Liver (tissue), 9 donors: ENCODE data around the gene TMEM218. TPM values are rescaled to one million over a fixed set of nuclear protein-coding genes. Genes with fewer than 3 reads are reported as not detected.

Experiments
- DNase-seq: peaks from one replicate; pipeline ENCODE4 v3.0.0-alpha.2; 2017; ENCODE audit warnings: low spot score
- H3K27ac ChIP-seq, 2 donors: one replicate each; pipeline ENCODE4 v1.7.0; 2013; ENCODE audit warnings: inconsistent platforms in 2 of 2, low read length in 2 of 2, control low read depth in 1 of 2, low read depth in 1 of 2, mild to moderate bottlenecking in 1 of 2
- H3K27me3 ChIP-seq, 4 donors: one replicate each; pipeline versions ENCODE4 v1.6.1 to v1.7.0; 2013; ENCODE audit warnings: low read length in 3 of 4, inconsistent platforms in 1 of 4, mild to moderate bottlenecking in 1 of 4, moderate library complexity in 1 of 4; ENCODE audit not compliant: control insufficient read depth in 4 of 4, insufficient read depth in 4 of 4
- H3K36me3 ChIP-seq, 4 donors: one replicate each; pipeline versions ENCODE4 v1.6.1 to v1.7.0; 2013; ENCODE audit warnings: low read length in 3 of 4, mild to moderate bottlenecking in 3 of 4, low read depth in 1 of 4, moderate library complexity in 1 of 4; ENCODE audit not compliant: control insufficient read depth in 4 of 4, insufficient read depth in 3 of 4
- H3K4me1 ChIP-seq, 4 donors: one replicate each; pipeline versions ENCODE4 v1.6.1 to v1.7.0; 2013; ENCODE audit warnings: low read length in 3 of 4, mild to moderate bottlenecking in 3 of 4, moderate library complexity in 1 of 4; ENCODE audit not compliant: control insufficient read depth in 4 of 4, insufficient read depth in 4 of 4
- H3K4me3 ChIP-seq, 3 donors: one replicate each; pipeline versions ENCODE4 v1.6.1 to v1.7.0; 2013; ENCODE audit warnings: low read length in 3 of 3, control low read depth in 1 of 3, low read depth in 1 of 3, mild to moderate bottlenecking in 1 of 3
- H3K9ac ChIP-seq, 2 donors: one replicate each; pipeline ENCODE4 v1.7.0; 2013; ENCODE audit warnings: low read length in 2 of 2, mild to moderate bottlenecking in 2 of 2, moderate library complexity in 2 of 2, control low read depth in 1 of 2, low read depth in 1 of 2
- H3K9me3 ChIP-seq, 4 donors: one replicate each; pipeline versions ENCODE4 v1.6.1 to v1.7.0; 2013; ENCODE audit warnings: low read length in 3 of 4; ENCODE audit not compliant: control insufficient read depth in 4 of 4
- EGR1 ChIP-seq, 2 donors: IDR thresholded peaks; 2 replicates each; pipeline ENCODE4 v1.6.1; 2016 to 2018; ENCODE audit warnings: antibody characterized with exemption in 2 of 2, low read depth in 2 of 2
- FOXA1 ChIP-seq: IDR thresholded peaks from 2 replicates; pipeline ENCODE4 v1.6.1; 2016; ENCODE audit warnings: antibody characterized with exemption
- FOXA2 ChIP-seq: IDR thresholded peaks from 2 replicates; pipeline ENCODE4 v1.6.1; 2016; ENCODE audit warnings: antibody characterized with exemption
- GABPA ChIP-seq, 2 donors: IDR thresholded peaks in 1 of 2; conservative IDR thresholded peaks in 1 of 2; 2 replicates each; pipeline ENCODE4 v1.6.1; 2016; ENCODE audit warnings: antibody characterized with exemption in 2 of 2, mild to moderate bottlenecking in 1 of 2, moderate library complexity in 1 of 2
- HNF4A ChIP-seq, 2 donors: conservative IDR thresholded peaks; 2 replicates each; pipeline ENCODE4 v1.6.1; 2016; ENCODE audit warnings: antibody characterized with exemption in 2 of 2, mild to moderate bottlenecking in 2 of 2
- HNF4G ChIP-seq: IDR thresholded peaks from 2 replicates; pipeline ENCODE4 v1.6.1; 2016; ENCODE audit warnings: antibody characterized with exemption
- JUND ChIP-seq, 2 donors: IDR thresholded peaks; 2 replicates each; pipeline ENCODE4 v1.6.1; 2016; ENCODE audit warnings: antibody characterized with exemption in 2 of 2
- NR2F2 ChIP-seq: IDR thresholded peaks from 2 replicates; pipeline ENCODE4 v1.6.1; 2016; ENCODE audit warnings: antibody characterized with exemption
- RAD21 ChIP-seq, 2 donors: IDR thresholded peaks; 2 replicates each; pipeline ENCODE4 v1.6.1; 2016; ENCODE audit warnings: antibody characterized with exemption in 2 of 2, mild to moderate bottlenecking in 2 of 2
- RXRA ChIP-seq, 2 donors: IDR thresholded peaks; 2 replicates each; pipeline ENCODE4 v1.6.1; 2017 to 2018; ENCODE audit warnings: antibody characterized with exemption in 2 of 2, mild to moderate bottlenecking in 1 of 2
- SP1 ChIP-seq: IDR thresholded peaks from 2 replicates; pipeline ENCODE4 v1.6.1; 2018; ENCODE audit warnings: antibody characterized with exemption, mild to moderate bottlenecking
- TAF1 ChIP-seq: conservative IDR thresholded peaks from 2 replicates; pipeline ENCODE4 v1.6.1; 2016; ENCODE audit warnings: antibody characterized with exemption, mild to moderate bottlenecking
- YY1 ChIP-seq: IDR thresholded peaks from 2 replicates; pipeline ENCODE4 v1.6.1; 2016; ENCODE audit warnings: antibody characterized with exemption, mild to moderate bottlenecking
- WGBS: extraction: QIAGEN DNeasy Blood & Tissue Kit; methylation state at CpG from one replicate; pipeline ENCODE4 v1.1.7; 2013; 5-methylcytosine and 5-hydroxymethylcytosine counted together
- polyA plus RNA-seq, 2 donors: library from polyadenylated mRNA; stranded (reverse) in 1 of 2; unstranded in 1 of 2; fragments of 200-250 nt in 1 of 2; fragments of >200 nt in 1 of 2; fragmentation: Nextera tagmentation in 1 of 2; extraction: Ambion mirVana in 1 of 2; gene quantifications; one replicate each; pipeline versions ENCODE4 v1.2.1 to v1.2.3, GENCODE V29; 2013 to 2015
- total RNA-seq, 2 donors: library from RNA; depleted of rRNA; stranded (reverse); fragments of >200 nt; gene quantifications; one replicate each; pipeline ENCODE4 v1.2.3, GENCODE V29; 2014
- TF ChIP-seq, protein P1 (sequence below): IDR thresholded peaks from 2 replicates; pipeline ENCODE4 v1.6.1; 2016; ENCODE audit warnings: antibody characterized with exemption
- TF ChIP-seq, protein P2 (sequence below): IDR thresholded peaks from 2 replicates; pipeline ENCODE4 v1.6.1; 2016; ENCODE audit warnings: antibody characterized with exemption
- TF ChIP-seq, protein P3 (sequence below): fragments of 150-350 bp; IDR thresholded peaks from 2 replicates; pipeline ENCODE4 v1.5.1; 2017; ENCODE audit warnings: improper control_type of control experiment, low read depth, low read length; ENCODE audit not compliant: missing input control
- TF ChIP-seq, protein P4 (sequence below): IDR thresholded peaks from 2 replicates; pipeline ENCODE4 v1.6.1; 2016; ENCODE audit warnings: antibody characterized with exemption
- donor health status: healthy.
- donor health status: healthy.
- donor health status: healthy.
- donor health status: healthy.
- donor health status: healthy.

TMEM218 gene
- total and polyA plus RNA-seq, 4 donors: 11.1 to 16.4 (median 14.1) TPM

DNA sequence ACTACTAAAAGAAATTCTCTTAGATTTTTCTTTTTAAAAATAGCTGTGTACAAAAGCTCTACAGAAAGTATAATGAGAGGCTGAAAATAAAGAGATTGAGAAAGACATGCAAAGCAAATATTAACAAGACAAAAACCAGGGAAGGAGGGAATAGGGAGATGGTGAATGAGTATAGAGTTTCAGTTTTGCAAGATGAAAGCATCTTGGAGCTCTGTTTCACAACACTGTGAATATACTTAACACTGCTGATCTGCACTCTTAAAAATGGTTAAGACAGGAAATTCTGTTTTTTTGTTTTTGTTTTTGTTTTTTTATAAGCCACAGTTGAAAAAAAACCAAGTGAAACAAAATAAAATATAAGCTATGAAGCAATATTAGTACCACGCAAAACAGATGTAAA lies 5.5 kb downstream of the TMEM218 start:
- peaks cover 0 to under 1% (median 0%) of the 10 kb centered on the region in 4 donors for H3K36me3 ChIP-seq
- no peak overlapping the region for H3K9ac ChIP-seq
- no peak for TF ChIP-seq FOXA1
- TF ChIP-seq YY1: no peak
- TF ChIP-seq, protein P1, sequence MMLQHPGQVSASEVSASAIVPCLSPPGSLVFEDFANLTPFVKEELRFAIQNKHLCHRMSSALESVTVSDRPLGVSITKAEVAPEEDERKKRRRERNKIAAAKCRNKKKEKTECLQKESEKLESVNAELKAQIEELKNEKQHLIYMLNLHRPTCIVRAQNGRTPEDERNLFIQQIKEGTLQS: no peak
- TF ChIP-seq HNF4G: no peak
- TF ChIP-seq SP1: no peak
- no peak for TF ChIP-seq FOXA2
- no peak for TF ChIP-seq RXRA (IDR thresholded peaks at IDR 0.05)
- 63% methylated on average over 1 of the region's 1 CpG for WGBS
- H3K27ac ChIP-seq: no peak overlapping the region
- H3K4me3 ChIP-seq: no peak overlapping the region
- DNase-seq: no peak
- no peaks in the 10 kb centered on the region for H3K27me3 ChIP-seq
- H3K4me1 ChIP-seq: peaks cover 0 to 7% (median 6%) of the 10 kb centered on the region in 4 donors
- H3K9me3 ChIP-seq: no peaks in the 10 kb centered on the region

DNA sequence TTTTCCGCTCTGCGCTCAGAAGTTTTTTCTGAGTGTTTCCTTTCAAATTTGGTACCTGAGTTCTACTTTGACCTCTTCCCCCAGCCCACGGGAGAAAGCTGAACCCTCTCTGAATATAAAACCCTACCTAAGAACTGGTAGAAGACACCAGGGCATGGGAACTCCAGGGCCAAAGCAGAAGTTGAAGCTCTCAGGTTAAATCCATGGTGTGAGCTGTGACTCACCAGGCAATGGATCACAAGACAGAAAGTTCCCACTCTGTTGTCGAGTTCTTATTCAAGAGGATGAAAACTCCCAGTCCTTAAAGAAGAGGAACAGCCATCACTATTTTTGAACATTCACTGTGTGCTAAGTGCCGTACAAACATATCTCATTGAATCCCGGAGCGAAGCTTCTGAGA lies 8.9 kb downstream of the TMEM218 start:
- DNase-seq: no peak
- H3K9ac ChIP-seq: no peak overlapping the region
- H3K4me1 ChIP-seq: no peaks in the 10 kb centered on the region
- 94% methylated on average over 7 of the region's 7 CpGs for WGBS
- H3K27ac ChIP-seq: no peak overlapping the region
- H3K4me3 ChIP-seq: no peak overlapping the region
- TF ChIP-seq, protein P2, sequence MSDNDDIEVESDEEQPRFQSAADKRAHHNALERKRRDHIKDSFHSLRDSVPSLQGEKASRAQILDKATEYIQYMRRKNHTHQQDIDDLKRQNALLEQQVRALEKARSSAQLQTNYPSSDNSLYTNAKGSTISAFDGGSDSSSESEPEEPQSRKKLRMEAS: no peak
- TF ChIP-seq NR2F2 (no peak), RXRA (IDR thresholded peaks at IDR 0.05) (no peak), EGR1 (IDR thresholded peaks at IDR 0.05; ENCODE audit: low read depth in 2 of 2) (no peak), TAF1 (no peak), HNF4A (conservative IDR thresholded peaks at IDR 0.05) (no peak), GABPA (IDR thresholded peaks at IDR 0.05 in 1 of 2, conservative IDR thresholded peaks at IDR 0.05 in 1 of 2) (no peak), JUND (IDR thresholded peaks at IDR 0.05) (no peak), RAD21 (IDR thresholded peaks at IDR 0.05) (no peak)
- TF ChIP-seq, protein P1: no peak
- TF ChIP-seq, protein P3, sequence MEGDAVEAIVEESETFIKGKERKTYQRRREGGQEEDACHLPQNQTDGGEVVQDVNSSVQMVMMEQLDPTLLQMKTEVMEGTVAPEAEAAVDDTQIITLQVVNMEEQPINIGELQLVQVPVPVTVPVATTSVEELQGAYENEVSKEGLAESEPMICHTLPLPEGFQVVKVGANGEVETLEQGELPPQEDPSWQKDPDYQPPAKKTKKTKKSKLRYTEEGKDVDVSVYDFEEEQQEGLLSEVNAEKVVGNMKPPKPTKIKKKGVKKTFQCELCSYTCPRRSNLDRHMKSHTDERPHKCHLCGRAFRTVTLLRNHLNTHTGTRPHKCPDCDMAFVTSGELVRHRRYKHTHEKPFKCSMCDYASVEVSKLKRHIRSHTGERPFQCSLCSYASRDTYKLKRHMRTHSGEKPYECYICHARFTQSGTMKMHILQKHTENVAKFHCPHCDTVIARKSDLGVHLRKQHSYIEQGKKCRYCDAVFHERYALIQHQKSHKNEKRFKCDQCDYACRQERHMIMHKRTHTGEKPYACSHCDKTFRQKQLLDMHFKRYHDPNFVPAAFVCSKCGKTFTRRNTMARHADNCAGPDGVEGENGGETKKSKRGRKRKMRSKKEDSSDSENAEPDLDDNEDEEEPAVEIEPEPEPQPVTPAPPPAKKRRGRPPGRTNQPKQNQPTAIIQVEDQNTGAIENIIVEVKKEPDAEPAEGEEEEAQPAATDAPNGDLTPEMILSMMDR: no peak
- TF ChIP-seq, protein P4, sequence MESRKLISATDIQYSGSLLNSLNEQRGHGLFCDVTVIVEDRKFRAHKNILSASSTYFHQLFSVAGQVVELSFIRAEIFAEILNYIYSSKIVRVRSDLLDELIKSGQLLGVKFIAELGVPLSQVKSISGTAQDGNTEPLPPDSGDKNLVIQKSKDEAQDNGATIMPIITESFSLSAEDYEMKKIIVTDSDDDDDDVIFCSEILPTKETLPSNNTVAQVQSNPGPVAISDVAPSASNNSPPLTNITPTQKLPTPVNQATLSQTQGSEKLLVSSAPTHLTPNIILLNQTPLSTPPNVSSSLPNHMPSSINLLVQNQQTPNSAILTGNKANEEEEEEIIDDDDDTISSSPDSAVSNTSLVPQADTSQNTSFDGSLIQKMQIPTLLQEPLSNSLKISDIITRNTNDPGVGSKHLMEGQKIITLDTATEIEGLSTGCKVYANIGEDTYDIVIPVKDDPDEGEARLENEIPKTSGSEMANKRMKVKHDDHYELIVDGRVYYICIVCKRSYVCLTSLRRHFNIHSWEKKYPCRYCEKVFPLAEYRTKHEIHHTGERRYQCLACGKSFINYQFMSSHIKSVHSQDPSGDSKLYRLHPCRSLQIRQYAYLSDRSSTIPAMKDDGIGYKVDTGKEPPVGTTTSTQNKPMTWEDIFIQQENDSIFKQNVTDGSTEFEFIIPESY: no peak
- no peaks in the 10 kb centered on the region for H3K9me3 ChIP-seq
- peaks cover 0 to 6% (median 4%) of the 10 kb centered on the region in 4 donors for H3K36me3 ChIP-seq
- no peaks in the 10 kb centered on the region for H3K27me3 ChIP-seq
